C4-2B (cell line): Measurements from ENCODE around the gene NEU3.

ENCODE experiments used
- CTCF ChIP-seq: fragments of 450-650 bp; conservative IDR thresholded peaks from 2 replicates; pipeline ENCODE4 v1.5.1; 2017; ENCODE audit warnings: mild to moderate bottlenecking
- ZFX ChIP-seq: fragments of 450-650 bp; IDR thresholded peaks from 2 replicates; pipeline ENCODE4 v1.6.1; 2017

- TF ChIP-seq CTCF (no peak), ZFX (no peak)
Observed at GRCh38 chr11:75028724-75029123, 40.0 kb downstream of the NEU3 start.
